Muscle of back (tissue), 11 donors: Measurements from ENCODE around the gene HIKESHI. TPM values are rescaled to one million over a fixed set of nuclear protein-coding genes. Genes with fewer than 3 reads are reported as not detected.

Experiments used
- DNase-seq, 3 donors: peaks; one replicate each; pipeline versions ENCODE4 v3.0.0 to v3.0.0-alpha.2; 2013
- polyA plus RNA-seq, 10 donors: library from polyadenylated mRNA; unstranded; fragments of 120-200 nt; gene quantifications; one replicate each; pipeline ENCODE4 v1.2.1, GENCODE V29; 2013; ENCODE audit not compliant: insufficient read length in 10 of 10

The HIKESHI gene
- polyA plus RNA-seq, 10 donors: 35.4 to 45.7 (median 38.5) TPM

- no peak for DNase-seq
Observed at GRCh38 chr11:86372586-86372985, 70.5 kb downstream of the HIKESHI start.

GRCh38 chr11:86374069-86374468 lies 72.0 kb downstream of the HIKESHI start:
- DNase-seq: no peak

GRCh38 chr11:86374586-86374985 lies 72.5 kb downstream of the HIKESHI start, which contains the start of gene CCDC81:
TSS of gene CCDC81 (plus strand) at chr11:86374887. CDS start at chr11:86375164, 277 bp downstream.
- peak in 2 of 3 donors; percentile 25 to 63 for DNase-seq

GRCh38 chr11:86377972-86378371 lies 75.9 kb downstream of the HIKESHI start:
- DNase-seq: no peak

- no peak for DNase-seq
Observed at GRCh38 chr11:86380295-86381059, 78.4 kb downstream of the HIKESHI start.

- peak; percentile 34 to 73 (median 38) for DNase-seq
Observed at GRCh38 chr11:86383041-86383955, 81.3 kb downstream of the HIKESHI start.

GRCh38 chr11:86386283-86386682 lies 84.2 kb downstream of the HIKESHI start:
- peak in 1 of 3 donors; percentile 23 for DNase-seq

GRCh38 chr11:86386746-86387145 lies 84.7 kb downstream of the HIKESHI start:
- DNase-seq: peak in 1 of 3 donors; percentile 42

GRCh38 chr11:86388198-86388597 lies 86.2 kb downstream of the HIKESHI start:
- no peak for DNase-seq

GRCh38 chr11:86390487-86390886 lies 88.4 kb downstream of the HIKESHI start:
- no peak for DNase-seq

- no peak for DNase-seq
Observed at GRCh38 chr11:86395061-86395551, 93.1 kb downstream of the HIKESHI start.

Other genes starting within 250 kb of the HIKESHI start
- 100 to 1,000 TPM; 103 to 178 (median 136) TPM for gene PICALM, start 233.2 kb upstream of the HIKESHI start, polyA plus RNA-seq
- 10 to 100 TPM; 16.4 to 24.7 (median 21.7) TPM for gene EED, start 57.5 kb upstream of the HIKESHI start, polyA plus RNA-seq
- 1 to 10 TPM in 4 of 10 donors, under 1 TPM in 6; 0.42 to 1.6 (median 0.83) TPM for gene CCDC81, start 72.6 kb downstream of the HIKESHI start, polyA plus RNA-seq